GM19397 (cell line): ENCODE results near the gene GCH1.
"Not testable (repeated sequence)": the region's sequence is repeated elsewhere in the genome, so short reads cannot be mapped to it uniquely, and the experiment has no call there.

Experiments
- ATAC-seq: cut with Tn5 transposase; IDR thresholded peaks from one replicate; pipeline ENCODE4 v1.9.1; 2021; ENCODE audit warnings: mild to moderate bottlenecking, moderate library complexity; ENCODE audit not compliant: unreplicated experiment

The GCH1 gene

GRCh38 chr14:54870154-54871090 lies 32.2 kb downstream of the GCH1 start:
- ATAC-seq, result not testable (repeated sequence)

- no peak for ATAC-seq
These were observed 35.6 kb downstream of the GCH1 start for GRCh38 chr14:54867011-54867410.

- no peak for ATAC-seq
These were observed 36.0 kb downstream of the GCH1 start for GRCh38 chr14:54866588-54866987.

- no peak for ATAC-seq
These were observed 38.1 kb downstream of the GCH1 start for GRCh38 chr14:54864526-54864925.

GRCh38 chr14:54857830-54858269 lies 44.8 kb downstream of the GCH1 start:
- ATAC-seq, result no peak

- ATAC-seq, result no peak
These were observed 46.5 kb downstream of the GCH1 start for GRCh38 chr14:54856152-54856551.

GRCh38 chr14:54854181-54854580 lies 48.4 kb downstream of the GCH1 start:
- ATAC-seq, result no peak

GRCh38 chr14:54853339-54853738 lies 49.3 kb downstream of the GCH1 start:
- no peak for ATAC-seq

GRCh38 chr14:54852215-54852614 lies 50.4 kb downstream of the GCH1 start:
- ATAC-seq, result no peak

GRCh38 chr14:54848910-54849309 lies 53.7 kb downstream of the GCH1 start:
- no peak for ATAC-seq

- no peak for ATAC-seq
These were observed 57.0 kb downstream of the GCH1 start for GRCh38 chr14:54845641-54846040.

- ATAC-seq, result no peak
These were observed 58.1 kb downstream of the GCH1 start for GRCh38 chr14:54844479-54844878.

- no peak for ATAC-seq
These were observed 61.8 kb downstream of the GCH1 start for GRCh38 chr14:54840798-54841197.

GRCh38 chr14:54840336-54840735 lies 62.3 kb downstream of the GCH1 start:
- ATAC-seq, result no peak

- ATAC-seq, result no peak
These were observed 62.9 kb downstream of the GCH1 start for GRCh38 chr14:54839701-54840119.

- no peak for ATAC-seq
These were observed 63.6 kb downstream of the GCH1 start for GRCh38 chr14:54838931-54839512.

- no peak for ATAC-seq
These were observed 65.0 kb downstream of the GCH1 start for GRCh38 chr14:54837508-54838149.

GRCh38 chr14:54836231-54836630 lies 66.4 kb downstream of the GCH1 start:
- ATAC-seq, result no peak

- no peak for ATAC-seq
These were observed 67.9 kb downstream of the GCH1 start for GRCh38 chr14:54834727-54835126.

GRCh38 chr14:54834081-54834480 lies 68.5 kb downstream of the GCH1 start:
- ATAC-seq, result no peak

GRCh38 chr14:54830650-54831049 lies 72.0 kb downstream of the GCH1 start:
- no peak for ATAC-seq
